CD4-positive, alpha-beta T cell (primary cell): Measurements from ENCODE around the gene KIAA1755. TPM values are rescaled to one million over a fixed set of nuclear protein-coding genes. Genes with fewer than 3 reads are reported as not detected.

Experiments
- ATAC-seq: fragments of 200-7000 bp; cut with Tn5 transposase; one replicate; pipeline ENCODE4 v1.10.0; 2022; ENCODE audit warnings: mild to moderate bottlenecking; ENCODE audit not compliant: poor library complexity
- CTCF ChIA-PET: fragments of 350-600 bp; sonication (Branson Sonifier 250); formaldehyde crosslinking; loops from one replicate; lab custom pipeline; 2021; ENCODE audit warnings: antibody characterized with exemption, inconsistent platforms; lab: Charles Lee
- POLR2A ChIA-PET: fragments of 350-600 bp; sonication (Branson Sonifier 250); formaldehyde crosslinking; loops from one replicate; lab custom pipeline; 2021; ENCODE audit warnings: antibody characterized with exemption, inconsistent platforms; lab: Charles Lee
- DNase-seq, 14 experiments: peaks; one replicate each; pipeline ENCODE4 v3.0.0-alpha.2; 2013 to 2020; ENCODE audit warnings: mixed read lengths in 2 of 14
- H3K27ac ChIP-seq, 2 donors: one replicate each; pipeline versions ENCODE4 v1.5.1 to v1.7.0; 2013; ENCODE audit warnings: low read length in 2 of 2, low read depth in 1 of 2, mild to moderate bottlenecking in 1 of 2
- H3K27me3 ChIP-seq, 2 experiments: 1 replicate in 1 of 2; 2 replicates in 1 of 2; pipeline versions ENCODE4 v1.6.1 to v1.7.0; 2013; ENCODE audit warnings: low read length in 2 of 2, control low read depth in 1 of 2, mild to moderate bottlenecking in 1 of 2, moderate library complexity in 1 of 2; ENCODE audit not compliant: insufficient read depth in 2 of 2, control insufficient read depth in 1 of 2
- H3K36me3 ChIP-seq: one replicate; pipeline ENCODE4 v1.6.1; 2013; ENCODE audit warnings: low read length, control low read depth; ENCODE audit not compliant: insufficient read depth
- H3K4me1 ChIP-seq: one replicate; pipeline ENCODE4 v1.6.1; 2013; ENCODE audit warnings: low read length, control low read depth; ENCODE audit not compliant: insufficient read depth
- H3K4me3 ChIP-seq: one replicate; pipeline ENCODE4 v1.5.1; 2013; ENCODE audit warnings: mild to moderate bottlenecking, low read length, moderate library complexity
- H3K9me3 ChIP-seq, 2 experiments: 1 replicate in 1 of 2; 2 replicates in 1 of 2; pipeline versions ENCODE4 v1.6.1 to v1.7.0; 2013; ENCODE audit warnings: low read length in 2 of 2, mild to moderate bottlenecking in 2 of 2, control low read depth in 1 of 2, moderate library complexity in 1 of 2; ENCODE audit not compliant: control insufficient read depth in 1 of 2, insufficient read depth in 1 of 2
- H3K27ac Mint-ChIP-seq: one replicate; pipeline ENCODE4 v1.8.0; 2020; ENCODE audit warnings: mixed read lengths
- H3K27me3 Mint-ChIP-seq: one replicate; pipeline ENCODE4 v1.8.0; 2021; ENCODE audit warnings: mixed read lengths
- H3K36me3 Mint-ChIP-seq: one replicate; pipeline ENCODE4 v1.8.0; 2021; ENCODE audit warnings: low read depth, mixed read lengths
- H3K4me1 Mint-ChIP-seq: one replicate; pipeline ENCODE4 v1.8.0; 2021; ENCODE audit warnings: low read depth, mixed read lengths
- H3K4me3 Mint-ChIP-seq: one replicate; pipeline ENCODE4 v1.8.0; 2020; ENCODE audit warnings: mild to moderate bottlenecking, mixed read lengths
- H3K9me3 Mint-ChIP-seq: one replicate; pipeline ENCODE4 v1.8.0; 2020; ENCODE audit warnings: mixed read lengths
- intact Hi-C, 2 experiments: fragments of 100-400 bp; cut with DNase I in 1 of 2; cut with micrococcal nuclease in 1 of 2; formaldehyde crosslinking; loops; one replicate each; pipeline versions ENCODE4 v1.15.1 to v1.9.0; 2023 to 2025; cut with DNase I, micrococcal nuclease
- total RNA-seq, 174 experiments: library from RNA in 2 of 174; stranded (reverse) in 2 of 174; gene quantifications; one replicate each; pipeline ENCODE4 v1.2.3 and lab custom pipeline; 2021 to 2026
- TF ChIP-seq, protein P1 (sequence below): fragments of 200-600 bp; IDR thresholded peaks from one replicate; pipeline ENCODE4 v1.8.0; 2022; ENCODE audit warnings: antibody characterized with exemption, mild to moderate bottlenecking

The KIAA1755 gene
- total RNA-seq, 2 experiments from 2014 or later = not detected

DNA sequence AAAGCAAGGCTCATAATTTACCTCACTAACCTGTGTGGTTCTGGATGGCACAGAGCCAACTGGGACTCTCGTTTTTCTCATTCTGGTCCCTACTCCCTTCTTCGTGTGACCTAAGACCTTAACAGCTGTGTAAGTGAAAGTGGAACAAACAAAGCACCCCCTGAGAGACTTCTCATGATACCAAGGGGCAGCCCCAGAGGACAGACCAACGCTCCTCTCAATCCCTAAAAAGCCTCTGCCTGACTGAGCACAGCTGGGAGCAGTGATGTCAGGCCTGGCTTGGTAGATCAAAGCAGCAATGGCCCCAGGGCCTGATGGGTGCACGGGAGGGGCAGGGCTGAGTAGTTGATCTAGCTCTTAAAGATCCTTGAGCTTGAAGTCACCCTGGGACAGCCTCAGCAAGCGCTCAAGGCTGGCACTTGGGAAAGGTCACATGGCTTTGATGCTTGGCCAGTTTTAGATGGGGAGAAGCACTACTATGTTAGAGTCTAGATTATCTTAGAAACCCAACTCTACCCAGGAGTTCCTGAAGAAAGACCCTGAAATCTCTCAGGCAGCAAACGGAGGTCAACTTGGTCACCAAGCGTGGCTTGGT is 79.2 kb downstream of the KIAA1755 start:
- no peaks in the 10 kb centered on the region for H3K9me3 Mint-ChIP-seq
- ChIA-PET CTCF (no interaction called here), POLR2A (no interaction called here)
- Histone ChIP-seq H3K9me3 (no peaks in the 10 kb centered on the region), H3K4me3 (no peak overlapping the region), H3K27me3 (peaks cover 0 to 5% of the 10 kb centered on the region in 2 experiments), H3K4me1 (no peaks in the 10 kb centered on the region), H3K36me3 (no peaks in the 10 kb centered on the region), H3K27ac (no peak overlapping the region)
- peaks cover 20% of the 10 kb centered on the region for H3K27me3 Mint-ChIP-seq
- no peak overlapping the region for H3K27ac Mint-ChIP-seq
- no peak for DNase-seq
- H3K4me1 Mint-ChIP-seq = no peaks in the 10 kb centered on the region
- H3K4me3 Mint-ChIP-seq = no peak overlapping the region
- intact Hi-C loops = no loop called here
- H3K36me3 Mint-ChIP-seq = no peaks in the 10 kb centered on the region
- ATAC-seq = no peak
- TF ChIP-seq, protein P1, sequence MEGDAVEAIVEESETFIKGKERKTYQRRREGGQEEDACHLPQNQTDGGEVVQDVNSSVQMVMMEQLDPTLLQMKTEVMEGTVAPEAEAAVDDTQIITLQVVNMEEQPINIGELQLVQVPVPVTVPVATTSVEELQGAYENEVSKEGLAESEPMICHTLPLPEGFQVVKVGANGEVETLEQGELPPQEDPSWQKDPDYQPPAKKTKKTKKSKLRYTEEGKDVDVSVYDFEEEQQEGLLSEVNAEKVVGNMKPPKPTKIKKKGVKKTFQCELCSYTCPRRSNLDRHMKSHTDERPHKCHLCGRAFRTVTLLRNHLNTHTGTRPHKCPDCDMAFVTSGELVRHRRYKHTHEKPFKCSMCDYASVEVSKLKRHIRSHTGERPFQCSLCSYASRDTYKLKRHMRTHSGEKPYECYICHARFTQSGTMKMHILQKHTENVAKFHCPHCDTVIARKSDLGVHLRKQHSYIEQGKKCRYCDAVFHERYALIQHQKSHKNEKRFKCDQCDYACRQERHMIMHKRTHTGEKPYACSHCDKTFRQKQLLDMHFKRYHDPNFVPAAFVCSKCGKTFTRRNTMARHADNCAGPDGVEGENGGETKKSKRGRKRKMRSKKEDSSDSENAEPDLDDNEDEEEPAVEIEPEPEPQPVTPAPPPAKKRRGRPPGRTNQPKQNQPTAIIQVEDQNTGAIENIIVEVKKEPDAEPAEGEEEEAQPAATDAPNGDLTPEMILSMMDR = no peak

DNA sequence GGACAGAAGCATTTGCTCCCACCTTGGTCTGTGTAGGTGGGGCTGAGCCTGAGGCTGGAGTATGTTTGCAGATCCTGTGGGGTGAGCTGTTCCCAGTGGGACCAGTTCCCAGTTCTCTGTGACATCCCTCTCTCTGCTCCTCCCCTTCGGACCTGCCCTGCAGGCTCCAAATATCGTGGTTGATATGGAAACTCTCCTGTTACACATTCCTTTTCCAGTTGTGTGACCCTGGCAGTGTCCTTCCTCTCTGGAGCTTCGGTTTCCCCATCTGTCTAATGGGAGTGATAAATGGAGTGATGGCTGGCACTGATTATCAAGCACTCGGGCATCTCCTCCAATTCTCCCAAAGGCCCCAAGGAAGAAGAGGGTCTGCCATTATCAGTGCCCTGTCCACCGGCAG is 79.8 kb downstream of the KIAA1755 start:
- Histone ChIP-seq H3K4me1 (no peaks in the 10 kb centered on the region), H3K4me3 (no peak overlapping the region), H3K36me3 (no peaks in the 10 kb centered on the region), H3K27me3 (peaks cover 0 to 7% of the 10 kb centered on the region in 2 experiments), H3K9me3 (no peaks in the 10 kb centered on the region), H3K27ac (no peak overlapping the region)
- intact Hi-C loops = no loop called here
- ChIA-PET POLR2A (no interaction called here), CTCF (no interaction called here)
- Mint-ChIP-seq H3K9me3 (no peaks in the 10 kb centered on the region), H3K4me1 (no peaks in the 10 kb centered on the region), H3K36me3 (no peaks in the 10 kb centered on the region), H3K27ac (no peak overlapping the region), H3K4me3 (no peak overlapping the region), H3K27me3 (peaks cover 20% of the 10 kb centered on the region)
- ATAC-seq (no peak), DNase-seq (no peak)
- TF ChIP-seq, protein P1 = no peak

DNA sequence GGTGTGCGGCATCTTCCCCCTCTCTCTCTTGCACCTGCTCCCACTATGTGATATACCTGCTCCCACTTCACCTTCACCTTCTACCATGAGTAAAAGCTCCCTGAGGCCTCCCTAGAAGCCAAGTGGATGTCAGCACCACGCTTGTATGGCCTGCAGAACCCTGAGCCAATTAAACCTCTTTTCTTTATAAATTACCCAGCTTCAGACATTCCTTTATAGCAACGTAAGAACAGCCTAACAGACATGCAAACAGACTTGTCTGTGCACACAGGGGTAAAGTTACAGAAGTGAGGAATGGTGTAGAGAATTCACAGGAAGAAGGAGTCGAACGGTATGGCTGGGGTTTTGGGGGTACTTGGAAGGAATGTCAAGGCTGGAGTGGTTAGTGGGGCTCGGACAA is 80.7 kb downstream of the KIAA1755 start:
- ChIA-PET POLR2A (no interaction called here), CTCF (no interaction called here)
- peaks cover 0 to 8% of the 10 kb centered on the region in 2 experiments for H3K27me3 ChIP-seq
- Mint-ChIP-seq H3K27me3 (peaks cover 17% of the 10 kb centered on the region), H3K4me3 (no peak overlapping the region), H3K27ac (no peak overlapping the region), H3K4me1 (no peaks in the 10 kb centered on the region), H3K9me3 (no peaks in the 10 kb centered on the region), H3K36me3 (no peaks in the 10 kb centered on the region)
- intact Hi-C loops = no loop called here
- ATAC-seq (no peak), DNase-seq (no peak)
- no peak overlapping the region for H3K27ac ChIP-seq
- TF ChIP-seq, protein P1 = no peak
- H3K4me1 ChIP-seq = no peaks in the 10 kb centered on the region
- no peaks in the 10 kb centered on the region for H3K36me3 ChIP-seq
- no peak overlapping the region for H3K4me3 ChIP-seq
- H3K9me3 ChIP-seq = no peaks in the 10 kb centered on the region
